T47D (cell line): ENCODE measurements around the gene CYP46A1.
A peak's percentile ranks its signal among the peaks of the same experiment; 100 is the strongest.

Experiments
- DNase-seq, 2 experiments: peaks; one replicate each; pipeline versions ENCODE4 v3.0.0 to v3.0.0-alpha.2; 2011 to 2012; ENCODE audit warnings: low read depth in 1 of 2, low spot score in 1 of 2
- JUND ChIP-seq: IDR thresholded peaks from 2 replicates; pipeline ENCODE4 v1.6.1; 2012; ENCODE audit warnings: low read depth
- in situ Hi-C: cut with HindIII; loops from 2 replicates; pipeline ENCODE4 v1.10.0; 2016; ENCODE audit warnings: low sequenced_read_pairs, low pct_unique_long_range_greater_than_20kb

Gene CYP46A1

DNA sequence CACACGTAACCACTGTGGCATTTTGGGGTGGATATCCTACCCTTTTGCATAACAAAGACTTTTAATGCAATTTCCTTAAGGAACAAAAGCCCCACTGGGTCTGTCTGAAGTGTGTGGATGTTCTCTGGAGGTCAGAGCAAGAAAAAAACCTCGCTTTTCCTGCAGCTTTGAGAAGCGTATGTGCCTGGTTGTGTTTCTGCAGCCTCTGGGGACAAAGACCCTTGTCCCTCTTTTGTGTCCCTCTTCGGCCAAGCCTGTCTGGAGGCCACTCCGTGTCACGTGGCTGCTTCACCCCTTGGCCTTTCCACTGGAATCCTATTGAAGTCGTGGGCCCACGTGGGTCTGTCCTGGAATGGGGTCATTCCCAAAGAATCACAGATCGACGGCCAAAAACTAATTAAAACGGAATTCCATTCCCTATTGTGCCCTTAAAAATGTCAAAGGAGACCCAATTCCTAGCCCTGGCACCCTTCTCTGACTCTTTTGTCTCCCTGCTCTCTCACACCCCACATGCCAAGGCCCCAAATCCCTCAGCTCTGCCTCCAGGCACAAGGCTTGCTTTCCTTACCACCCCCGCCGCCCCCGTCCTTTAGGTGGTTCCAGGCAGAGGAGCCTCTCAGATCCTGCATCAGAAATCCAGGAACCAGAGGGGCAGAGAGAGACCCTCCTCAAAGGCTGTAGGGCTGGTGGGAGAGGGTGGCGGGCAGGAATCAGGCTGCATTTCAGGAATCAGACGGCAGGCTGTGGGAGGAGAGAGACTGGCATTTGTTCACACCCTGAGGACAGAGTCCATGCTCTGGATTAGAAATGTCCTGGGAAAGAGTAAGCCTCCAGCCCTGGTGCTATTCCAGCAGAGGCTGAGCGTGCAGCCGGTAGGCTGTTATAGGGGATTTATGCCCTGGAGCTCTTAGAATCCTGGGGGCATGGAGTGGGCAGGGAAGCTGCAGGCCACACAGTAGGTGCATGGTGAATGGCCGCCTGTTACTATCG, 12.6 kb upstream of the CYP46A1 start:
- TF ChIP-seq JUND, result no peak
- no peak for DNase-seq
- in situ Hi-C loops, result no loop called here

DNA sequence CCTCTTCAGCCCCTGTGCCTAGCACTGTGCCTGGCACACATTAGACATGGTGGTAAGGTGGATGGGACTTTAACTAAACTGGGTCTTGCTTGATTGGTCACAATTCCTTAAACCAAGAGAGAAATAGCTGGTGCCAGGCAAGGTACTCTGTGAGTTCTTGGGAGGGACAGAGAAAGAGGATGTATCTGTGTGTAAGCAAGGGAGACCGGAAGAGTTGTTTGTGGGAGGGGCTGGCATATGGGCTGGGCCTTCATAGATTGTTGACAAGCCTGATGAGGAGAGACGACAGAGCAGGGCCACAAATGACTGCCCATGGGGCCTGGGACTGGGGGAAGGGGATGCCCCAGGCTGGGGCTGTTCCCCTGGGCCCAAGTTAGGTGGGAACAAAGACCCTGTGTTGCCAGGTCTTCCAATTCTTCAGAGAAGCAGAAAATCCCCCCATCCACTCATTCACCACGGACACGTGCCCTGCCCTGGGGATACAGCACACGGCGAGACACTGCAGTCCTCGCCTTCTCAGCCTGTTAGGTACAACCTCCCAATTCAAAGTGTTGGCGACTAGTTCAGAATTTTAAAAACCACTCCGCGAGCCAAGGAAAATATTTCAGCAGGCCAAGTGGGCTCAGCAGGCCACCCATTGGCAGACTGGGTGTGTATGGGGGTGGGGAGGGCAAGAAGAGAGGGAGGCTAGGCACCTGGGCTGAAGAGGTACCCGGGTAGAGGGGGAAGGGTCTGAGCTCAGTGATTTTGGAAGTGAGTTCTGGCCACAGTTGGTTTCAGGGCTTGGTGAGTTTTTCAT, 11.4 kb upstream of the CYP46A1 start:
- TF ChIP-seq JUND, result no peak

GRCh38 chr14:99673305-99674063, 10.6 kb upstream of the CYP46A1 start:
- no peak for DNase-seq
- no peak for TF ChIP-seq JUND
- in situ Hi-C loops, result no loop called here

More for the DNA sequence above, 11.4 kb upstream of the CYP46A1 start:
- peak in 1 of 2 experiments; percentile 46 for DNase-seq
- in situ Hi-C loops, result no loop called here

DNA sequence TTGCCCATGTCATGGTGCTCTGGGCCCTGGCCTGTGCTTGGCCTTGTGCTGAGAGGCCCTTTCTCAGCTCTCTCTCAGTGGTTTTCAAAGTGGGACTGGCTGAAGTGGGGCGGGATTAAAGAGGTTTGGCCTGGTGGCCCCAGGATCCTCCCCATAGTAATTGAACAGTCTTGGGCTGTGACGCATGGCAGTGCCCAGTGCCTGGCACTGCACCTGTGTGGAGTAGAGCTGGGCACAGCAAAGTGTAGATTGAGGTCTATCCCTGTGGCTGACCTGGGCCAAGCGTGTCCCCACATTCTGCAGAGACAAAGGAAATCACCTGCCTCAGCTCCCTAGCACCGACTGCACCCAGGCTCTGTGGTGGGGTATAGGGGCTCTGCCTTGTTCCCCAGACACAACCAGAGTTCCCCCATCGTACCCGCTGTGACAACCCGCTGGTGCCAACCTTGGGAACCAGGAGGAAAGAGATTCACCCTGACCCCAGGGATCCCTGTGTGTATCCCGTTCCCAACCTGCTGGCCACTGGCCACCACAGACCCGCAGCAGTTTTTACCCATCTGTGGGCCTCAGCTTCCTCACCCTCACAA, 9.9 kb upstream of the CYP46A1 start:
- DNase-seq, result no peak
- no peak for TF ChIP-seq JUND
- in situ Hi-C loops, result no loop called here

GRCh38 chr14:99674776-99675381, 9.2 kb upstream of the CYP46A1 start:
- DNase-seq, result no peak
- TF ChIP-seq JUND, result no peak
- in situ Hi-C loops, result no loop called here

- TF ChIP-seq JUND, result no peak
- DNase-seq, result no peak
- in situ Hi-C loops, result no loop called here
Measured at GRCh38 chr14:99675382-99675835, 8.7 kb upstream of the CYP46A1 start.

DNA sequence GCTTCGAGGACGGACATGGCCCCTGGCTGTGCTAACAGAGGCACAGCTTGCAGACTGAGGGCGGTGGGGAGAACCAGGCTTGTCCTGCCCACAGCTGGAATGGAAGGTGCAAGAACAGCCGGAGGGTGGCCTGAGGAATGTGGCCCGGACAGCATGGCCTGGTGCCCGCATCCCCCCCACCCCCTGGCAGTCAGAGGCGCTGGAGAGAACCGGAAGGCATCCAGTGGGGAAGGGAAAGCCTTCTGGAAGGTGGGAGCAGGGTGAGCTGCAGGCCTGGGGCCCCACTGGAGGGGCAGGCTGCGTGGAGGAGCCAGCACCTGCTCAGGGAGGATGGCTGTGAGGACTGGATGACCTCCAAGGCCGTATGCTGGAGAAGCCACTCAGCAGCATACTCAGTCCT, 8.1 kb upstream of the CYP46A1 start:
- in situ Hi-C loops, result no loop called here
- TF ChIP-seq JUND, result no peak
- peak in 1 of 2 experiments; percentile 48 for DNase-seq

DNA sequence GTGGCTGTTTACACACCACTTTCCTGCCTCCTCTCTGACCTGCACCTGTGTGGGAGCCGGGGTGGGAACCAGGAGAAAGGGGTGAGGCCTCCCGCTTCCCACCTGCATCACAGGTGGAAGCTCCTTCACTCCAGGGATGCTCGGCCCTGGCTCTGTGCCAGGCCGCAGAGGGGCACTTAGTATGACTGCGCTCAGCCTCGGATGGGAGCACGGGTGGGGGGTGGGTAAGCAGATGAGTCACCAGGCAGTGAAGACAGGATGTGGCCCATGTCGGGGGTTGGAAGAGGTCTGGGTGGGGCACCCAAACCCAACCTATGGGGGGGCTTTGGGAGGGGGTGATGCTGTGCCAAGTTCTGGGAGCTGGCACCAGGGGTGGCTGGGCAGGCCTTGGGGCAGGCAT, 7.4 kb upstream of the CYP46A1 start:
- DNase-seq, result no peak
- in situ Hi-C loops, result no loop called here
- no peak for TF ChIP-seq JUND

- TF ChIP-seq JUND, result no peak
- DNase-seq, result no peak
- in situ Hi-C loops, result no loop called here
Measured at GRCh38 chr14:99677231-99678140, 6.6 kb upstream of the CYP46A1 start.

DNA sequence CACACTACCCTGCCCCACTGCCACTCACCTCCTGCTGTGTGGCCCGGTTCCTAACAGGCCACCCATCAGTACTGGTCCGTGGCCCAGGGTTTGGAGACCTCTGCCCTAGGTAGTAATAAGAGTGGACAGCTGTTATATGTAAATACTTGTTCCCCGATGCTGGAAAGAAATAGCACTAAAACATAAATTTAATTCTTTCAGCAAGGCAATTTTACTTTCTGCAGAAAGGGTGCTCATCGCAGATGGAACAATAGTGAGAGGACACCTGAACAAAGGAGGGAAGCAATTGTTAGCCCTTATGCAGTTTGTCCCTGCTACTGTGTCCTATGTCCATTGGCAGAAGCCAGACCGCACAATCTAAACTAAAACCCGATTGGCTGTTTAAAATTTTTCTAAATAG, 5.9 kb upstream of the CYP46A1 start:
- DNase-seq, result no peak
- TF ChIP-seq JUND, result no peak
- in situ Hi-C loops, result no loop called here

DNA sequence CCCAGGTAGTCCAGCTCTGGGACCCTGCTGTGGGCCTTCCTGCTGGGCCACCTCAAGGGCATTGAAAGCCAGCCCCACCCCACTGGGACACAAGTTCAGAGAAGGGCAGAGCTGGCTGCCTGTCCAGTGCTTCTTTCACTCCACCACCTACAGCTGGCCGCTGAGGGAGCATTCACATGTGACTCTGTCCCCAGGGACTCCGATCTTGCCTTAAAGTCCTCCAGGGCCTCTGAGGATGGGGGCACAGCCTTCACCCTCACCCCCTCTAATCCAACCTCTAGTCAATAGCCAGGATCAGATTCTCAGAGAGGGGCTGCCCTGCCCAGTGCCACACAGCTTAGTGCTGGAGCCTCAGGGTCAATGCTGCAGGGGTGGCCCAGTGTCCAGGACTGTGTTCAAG, 5.0 kb upstream of the CYP46A1 start:
- no peak for TF ChIP-seq JUND
- no peak for DNase-seq

More for the DNA sequence above, 5.0 kb upstream of the CYP46A1 start:
- in situ Hi-C loops, result no loop called here
